A673 (cell line): ENCODE results near the gene GNAT2. TPM values are rescaled to one million over a fixed set of nuclear protein-coding genes. Genes with fewer than 3 reads are reported as not detected.

Experiments used
- BruUV-seq: library from RNA; stranded (reverse); fragments of 400-500 nt; replicated peaks from 2 replicates; lab custom pipeline; 2021; lab: Mats Ljungman, UMichigan
- CTCF ChIA-PET: fragments of 300-600 bp; sonication (Branson Sonifier 250); formaldehyde crosslinking; loops from one replicate; lab custom pipeline; 2022; ENCODE audit warnings: antibody characterized with exemption; lab: Charles Lee
- POLR2A ChIA-PET: fragments of 300-600 bp; sonication (Branson Sonifier 250); formaldehyde crosslinking; loops from one replicate; lab custom pipeline; 2022; ENCODE audit warnings: antibody characterized with exemption; ENCODE audit not compliant: low non-redundant PET; lab: Charles Lee
- DNase-seq: peaks from one replicate; pipeline ENCODE4 v3.0.0-alpha.2; 2015; ENCODE audit warnings: low spot score
- H3K27ac ChIP-seq: fragments of 200-600 bp; sonication (generic); 2 replicates; pipeline ENCODE4 v1.5.1; 2016; ENCODE audit warnings: mixed run types, low read depth, mild to moderate bottlenecking, mixed read lengths, antibody characterized with exemption, low read length; ENCODE audit not compliant: poor library complexity, severe bottlenecking
- H3K27me3 ChIP-seq: fragments of 200-600 bp; sonication (generic); replicated peaks from 2 replicates; pipeline ENCODE4 v1.6.1; 2017; ENCODE audit warnings: mixed run types, low read depth, mild to moderate bottlenecking, mixed read lengths, antibody characterized with exemption, low read length; ENCODE audit not compliant: insufficient read depth, poor library complexity
- H3K36me3 ChIP-seq: fragments of 200-600 bp; sonication (generic); 2 replicates; pipeline ENCODE4 v1.6.1; 2016; ENCODE audit warnings: mixed run types, mild to moderate bottlenecking, mixed read lengths, antibody characterized with exemption, low read length; ENCODE audit not compliant: insufficient read depth, poor library complexity, severe bottlenecking
- H3K4me1 ChIP-seq: fragments of 200-600 bp; sonication (generic); 2 replicates; pipeline ENCODE4 v1.6.1; 2017; ENCODE audit warnings: mixed run types, mild to moderate bottlenecking, mixed read lengths, antibody characterized with exemption, low read length; ENCODE audit not compliant: insufficient read depth, poor library complexity, severe bottlenecking
- H3K4me3 ChIP-seq: fragments of 200-600 bp; sonication (generic); 2 replicates; pipeline ENCODE4 v1.5.1; 2016; ENCODE audit warnings: low read depth, mixed run types, mild to moderate bottlenecking, mixed read lengths, low read length; ENCODE audit not compliant: poor library complexity, severe bottlenecking
- H3K9me3 ChIP-seq: fragments of 200-600 bp; sonication (generic); 2 replicates; pipeline ENCODE4 v1.6.1; 2016; ENCODE audit warnings: mixed run types, low read depth, mild to moderate bottlenecking, mixed read lengths, antibody characterized with exemption, low read length; ENCODE audit not compliant: poor library complexity, severe bottlenecking
- CTCF ChIP-seq: fragments of 300-800, 200-600 bp; sonication (generic); conservative IDR thresholded peaks from 2 replicates; pipeline ENCODE4 v1.5.1; 2017; ENCODE audit warnings: low read depth, mild to moderate bottlenecking, antibody characterized with exemption, low read length, moderate library complexity, mixed read lengths
- EZH2 ChIP-seq: fragments of 200-600 bp; sonication (generic); IDR thresholded peaks from 2 replicates; pipeline ENCODE4 v1.6.1; 2017; ENCODE audit warnings: borderline replicate concordance, low read depth, mild to moderate bottlenecking, mixed read lengths, antibody characterized with exemption, low read length; ENCODE audit not compliant: poor library complexity, severe bottlenecking
- intact Hi-C: fragments of 100-400 bp; cut with micrococcal nuclease; formaldehyde crosslinking; loops from one replicate; pipeline ENCODE4 v1.10.0; 2022; ENCODE audit not compliant: unreplicated experiment
- total RNA-seq: library from RNA; stranded (reverse); gene quantifications from 2 replicates; pipeline ENCODE4 v1.2.3, GENCODE V29; 2021

GNAT2 gene
- total RNA-seq, 1 experiment from 2014 or later: not detected

GRCh38 chr1:109659145-109659544, 39.7 kb upstream of the GNAT2 start:
- ChIA-PET CTCF (no interaction called here), POLR2A (no interaction called here)
- no peak for TF ChIP-seq EZH2
- TF ChIP-seq CTCF: no peak
- Histone ChIP-seq H3K4me3 (no peak overlapping the region), H3K27me3 (no peaks in the 10 kb centered on the region), H3K27ac (peak overlapping the region; percentile 47), H3K36me3 (peaks cover 40% of the 10 kb centered on the region), H3K9me3 (no peaks in the 10 kb centered on the region), H3K4me1 (peaks cover 12% of the 10 kb centered on the region)
- DNase-seq: peak; percentile 3
- no TSS peak for BruUV-seq
- intact Hi-C loops: no loop called here

- H3K9me3 ChIP-seq: no peaks in the 10 kb centered on the region
- peak overlapping the region; percentile 27 for H3K27ac ChIP-seq
- no TSS peak for BruUV-seq
- no peaks in the 10 kb centered on the region for H3K27me3 ChIP-seq
- CTCF ChIA-PET: no interaction called here
- intact Hi-C loops: no loop called here
- TF ChIP-seq EZH2: no peak
- TF ChIP-seq CTCF: no peak
- peak overlapping the region; percentile 97 for H3K4me3 ChIP-seq
- POLR2A ChIA-PET: no interaction called here
- DNase-seq: peak; percentile 1
- peaks cover 40% of the 10 kb centered on the region for H3K36me3 ChIP-seq
- peaks cover 13% of the 10 kb centered on the region for H3K4me1 ChIP-seq
These were observed 39.2 kb upstream of the GNAT2 start for GRCh38 chr1:109658533-109659042.

GRCh38 chr1:109657970-109658369, 38.6 kb upstream of the GNAT2 start:
- Histone ChIP-seq H3K4me1 (peaks cover 19% of the 10 kb centered on the region), H3K27ac (peak overlapping the region; percentile 27), H3K9me3 (no peaks in the 10 kb centered on the region), H3K4me3 (peak overlapping the region; percentile 97), H3K36me3 (peaks cover 40% of the 10 kb centered on the region), H3K27me3 (no peaks in the 10 kb centered on the region)
- peak; percentile 0 for DNase-seq
- CTCF ChIA-PET: interaction anchor here (1.1 kb wide), 1 partner anchor 327 kb away, joined by 3 read pairs; the partner anchor contains the start of gene AHCYL1
- intact Hi-C loops: no loop called here
- no TSS peak for BruUV-seq
- POLR2A ChIA-PET: no interaction called here
- TF ChIP-seq CTCF (no peak), EZH2 (no peak)
